ENCODE measurements around the gene VSX1.

DNA sequence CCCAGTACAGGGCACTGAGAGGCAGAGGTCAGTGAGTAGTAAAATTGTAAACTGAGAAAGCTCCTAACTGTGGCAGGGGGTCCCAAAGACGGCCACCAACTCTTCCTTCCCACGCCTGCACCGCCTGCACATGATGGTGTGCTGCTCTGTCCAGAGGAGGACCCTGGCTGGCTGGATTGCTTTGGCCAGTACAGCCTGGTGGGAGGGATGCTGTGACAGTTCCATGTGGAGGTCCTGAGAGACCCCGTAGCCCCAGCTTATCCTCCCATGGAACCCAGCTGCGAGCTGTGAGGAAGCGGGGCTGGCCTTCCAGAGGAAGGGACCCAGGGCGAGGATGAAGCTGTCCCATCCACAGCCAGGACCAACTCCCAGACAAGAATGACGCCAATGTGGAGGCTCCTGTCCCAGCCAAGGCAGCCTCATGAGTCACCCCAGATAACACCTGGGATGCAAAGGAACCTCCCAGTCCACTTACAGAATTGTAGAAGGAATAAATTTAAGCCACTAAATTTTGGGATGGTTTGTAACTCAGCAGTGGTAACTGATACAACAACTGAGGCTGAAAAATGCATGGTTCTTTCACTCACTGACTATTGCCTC is 22.0 kb downstream of the VSX1 start:
- no peak for TF ChIP-seq CTCF (IDR thresholded peaks at IDR 0.05)
- no peak for TF ChIP-seq EP300 (IDR thresholded peaks at IDR 0.05)
- TF ChIP-seq POLR2A (IDR thresholded peaks at IDR 0.05) = no peak
- TF ChIP-seq POLR2AphosphoS5 (IDR thresholded peaks at IDR 0.05) = no peak

Measured in upper lobe of left lung (tissue), 4 donors.